GM19468 (cell line): ENCODE data around the gene HMGB3.
"Not testable (repeated sequence)": the region's sequence is repeated elsewhere in the genome, so short reads cannot be mapped to it uniquely, and the experiment has no call there.

ENCODE experiments used
- ATAC-seq: cut with Tn5 transposase; IDR thresholded peaks from one replicate; pipeline ENCODE4 v1.9.1; 2021; ENCODE audit warnings: mild to moderate bottlenecking, moderate library complexity, moderate number of reproducible peaks; ENCODE audit not compliant: unreplicated experiment; ENCODE audit errors: extremely low read depth

Gene HMGB3

GRCh38 chrX:150975655-150976390, 7.3 kb upstream of the HMGB3 start:
- no peak for ATAC-seq

GRCh38 chrX:150977411-150978162, 5.5 kb upstream of the HMGB3 start:
- ATAC-seq: no peak

- ATAC-seq: no peak
Observed at GRCh38 chrX:150980186-150980585, 2.9 kb upstream of the HMGB3 start.

- ATAC-seq: no peak
Observed at GRCh38 chrX:150980711-150981110, 2.4 kb upstream of the HMGB3 start.

- no peak for ATAC-seq
Observed at GRCh38 chrX:150982235-150982787, 824 bp upstream of the HMGB3 start.

- no peak for ATAC-seq
Observed at GRCh38 chrX:150983521-150984168, 510 bp downstream of the HMGB3 start.

GRCh38 chrX:150984169-150984824, 1.2 kb downstream of the HMGB3 start:
- ATAC-seq: no peak

- ATAC-seq: not testable (repeated sequence)
Observed at GRCh38 chrX:150987687-150988086, 4.6 kb downstream of the HMGB3 start.

- no peak for ATAC-seq
Observed at GRCh38 chrX:150989420-150989819, 6.3 kb downstream of the HMGB3 start.

GRCh38 chrX:150990910-150991309, 7.8 kb downstream of the HMGB3 start:
- ATAC-seq: no peak

- no peak for ATAC-seq
Observed at GRCh38 chrX:151000861-151001331, 17.8 kb downstream of the HMGB3 start.

GRCh38 chrX:151004085-151004484, 20.9 kb downstream of the HMGB3 start:
- ATAC-seq: no peak

GRCh38 chrX:151006410-151007109, 23.4 kb downstream of the HMGB3 start:
- no peak for ATAC-seq

- no peak for ATAC-seq
Observed at GRCh38 chrX:151009582-151009981, 26.4 kb downstream of the HMGB3 start.

- ATAC-seq: no peak
Observed at GRCh38 chrX:151013164-151013743, 30.1 kb downstream of the HMGB3 start.

- no peak for ATAC-seq
Observed at GRCh38 chrX:151015684-151016083, 32.5 kb downstream of the HMGB3 start.

- ATAC-seq: no peak
Observed at GRCh38 chrX:151019856-151020255, 36.7 kb downstream of the HMGB3 start.

- ATAC-seq: no peak
Observed at GRCh38 chrX:151030845-151031244, 47.7 kb downstream of the HMGB3 start.

GRCh38 chrX:151031391-151031975, 48.3 kb downstream of the HMGB3 start:
- ATAC-seq: no peak
